Common myeloid progenitor, CD34-positive (primary cell): Measurements from ENCODE around the gene C9orf43.

Experiments
- CTCF ChIA-PET: fragments of 350-600 bp; sonication (Branson Sonifier 250); formaldehyde crosslinking; loops from one replicate; lab custom pipeline; 2021; ENCODE audit warnings: antibody characterized with exemption; lab: Charles Lee
- POLR2A ChIA-PET: fragments of 350-600 bp; sonication (Branson Sonifier 250); formaldehyde crosslinking; loops from one replicate; lab custom pipeline; 2021; ENCODE audit warnings: antibody characterized with exemption; lab: Charles Lee
- DNase-seq, 3 donors: peaks; one replicate each; pipeline versions ENCODE4 v3.0.0 to v3.0.0-alpha.2; 2013
- H3K27ac ChIP-seq, 2 experiments: 1 replicate in 1 of 2; 2 replicates in 1 of 2; pipeline ENCODE4 v1.7.0; 2013; ENCODE audit warnings: inconsistent platforms in 2 of 2, low read length in 2 of 2, mild to moderate bottlenecking in 2 of 2, low read depth in 1 of 2, moderate library complexity in 1 of 2; ENCODE audit not compliant: severe bottlenecking in 2 of 2, insufficient read depth in 1 of 2, poor library complexity in 1 of 2
- H3K27me3 ChIP-seq, 5 experiments: replicated peaks in 2 of 5; 1 replicate in 3 of 5; 2 replicates in 2 of 5; pipeline versions ENCODE4 v1.6.1 to v1.7.0; 2013; ENCODE audit warnings: low read length in 4 of 5, mild to moderate bottlenecking in 2 of 5, moderate library complexity in 2 of 5, inconsistent platforms in 1 of 5; ENCODE audit not compliant: insufficient read depth in 5 of 5, control insufficient read depth in 4 of 5
- H3K36me3 ChIP-seq, 4 experiments: 1 replicate in 2 of 4; 2 replicates in 2 of 4; pipeline versions ENCODE4 v1.6.1 to v1.7.0; 2013; ENCODE audit warnings: low read length in 3 of 4, control low read depth in 1 of 4, mild to moderate bottlenecking in 1 of 4; ENCODE audit not compliant: control insufficient read depth in 4 of 4, insufficient read depth in 4 of 4
- H3K4me1 ChIP-seq, 4 experiments: 1 replicate in 3 of 4; 2 replicates in 1 of 4; pipeline versions ENCODE4 v1.6.1 to v1.7.1; 2013; ENCODE audit warnings: low read length in 3 of 4, mild to moderate bottlenecking in 3 of 4, control low read depth in 1 of 4, inconsistent platforms in 1 of 4, moderate library complexity in 1 of 4; ENCODE audit not compliant: control insufficient read depth in 4 of 4, insufficient read depth in 4 of 4; ENCODE audit errors: control extremely low read depth in 1 of 4
- H3K4me3 ChIP-seq, 7 experiments: 1 replicate in 4 of 7; 2 replicates in 3 of 7; pipeline versions ENCODE4 v1.5.1 to v1.7.0; 2013; ENCODE audit warnings: mild to moderate bottlenecking in 7 of 7, low read length in 6 of 7, moderate library complexity in 6 of 7, inconsistent platforms in 2 of 7, low read depth in 2 of 7, control low read depth in 1 of 7; ENCODE audit not compliant: insufficient read depth in 4 of 7, control insufficient read depth in 1 of 7; ENCODE audit errors: extremely low read depth in 1 of 7
- H3K9me3 ChIP-seq, 5 experiments: 1 replicate in 4 of 5; 2 replicates in 1 of 5; pipeline versions ENCODE4 v1.6.1 to v1.7.1; 2013; ENCODE audit warnings: low read length in 4 of 5, mild to moderate bottlenecking in 2 of 5, inconsistent platforms in 1 of 5, low read depth in 1 of 5, moderate library complexity in 1 of 5; ENCODE audit not compliant: control insufficient read depth in 4 of 5, insufficient read depth in 2 of 5; ENCODE audit errors: control extremely low read depth in 1 of 5
- WGBS: methylation state at CpG from one replicate; pipeline ENCODE4 v1.1.5; 2013; ENCODE audit not compliant: insufficient coverage; 5-methylcytosine and 5-hydroxymethylcytosine counted together

C9orf43 gene

GRCh38 chr9:113477661-113478060, 67.1 kb downstream of the C9orf43 start:
- Histone ChIP-seq H3K36me3 (peaks cover 0 to 49% (median 9%) of the 10 kb centered on the region in 4 experiments), H3K27ac (no peak overlapping the region), H3K4me3 (no peak overlapping the region), H3K27me3 (no peaks in the 10 kb centered on the region), H3K4me1 (no peaks in the 10 kb centered on the region), H3K9me3 (no peaks in the 10 kb centered on the region)
- ChIA-PET CTCF (interaction anchor here (0.7 to 1.1 kb wide), 2 partner anchors 9 to 15 kb away, joined by 3 read pairs; no protein-coding TSS in a partner anchor), POLR2A (interaction anchor here (0.7 kb wide), 1 partner anchor 92 kb away, joined by 3 read pairs; no protein-coding TSS in a partner anchor)
- WGBS, result 93% methylated on average over 3 of the region's 5 CpGs
- DNase-seq, result no peak

- H3K9me3 ChIP-seq, result no peaks in the 10 kb centered on the region
- no peaks in the 10 kb centered on the region for H3K27me3 ChIP-seq
- peaks cover 0 to 57% (median 8%) of the 10 kb centered on the region in 4 experiments for H3K36me3 ChIP-seq
- H3K27ac ChIP-seq, result no peak overlapping the region
- peaks cover 0 to under 1% (median 0%) of the 10 kb centered on the region in 4 experiments for H3K4me1 ChIP-seq
- H3K4me3 ChIP-seq, result no peak overlapping the region
- ChIA-PET CTCF (interaction anchor here (1.0 to 1.4 kb wide), 2 partner anchors 112 to 179 kb away, joined by 3 to 4 read pairs; no protein-coding TSS in a partner anchor), POLR2A (no interaction called here)
- DNase-seq, result no peak
- 79% methylated on average over 3 of the region's 7 CpGs for WGBS
These were observed 68.7 kb downstream of the C9orf43 start for GRCh38 chr9:113479174-113479621.
